HepG2 (cell line): ENCODE results near the gene NEURL4. TPM values are rescaled to one million over a fixed set of nuclear protein-coding genes. Genes with fewer than 3 reads are reported as not detected.

Experiments used
- ATF7-NPFF ChIP-seq: sonication (generic); formaldehyde crosslinking; IDR thresholded peaks from 2 replicates; pipeline ENCODE4 v1.8.1; 2023; ENCODE audit warnings: mild to moderate bottlenecking, low read depth, missing genetic modification reagents, moderate library complexity
- KDM4B ChIP-seq: sonication (generic); formaldehyde crosslinking; IDR thresholded peaks from 2 replicates; pipeline ENCODE4 v1.4.0; 2020; ENCODE audit warnings: missing genetic modification reagents
- NCOA1 ChIP-seq: sonication (generic); formaldehyde crosslinking; IDR thresholded peaks from 2 replicates; pipeline ENCODE4 v1.9.0; 2021; ENCODE audit warnings: missing genetic modification reagents
- SIX1 ChIP-seq: sonication (generic); formaldehyde crosslinking; IDR thresholded peaks from 2 replicates; pipeline ENCODE4 v1.4.0; 2020; ENCODE audit warnings: missing genetic modification reagents, borderline replicate concordance
- ZBTB1 ChIP-seq: sonication (generic); formaldehyde crosslinking; IDR thresholded peaks from 2 replicates; pipeline ENCODE4 v1.4.0; 2020; ENCODE audit warnings: missing genetic modification reagents, borderline replicate concordance
- ZNF296 ChIP-seq: sonication (generic); formaldehyde crosslinking; conservative IDR thresholded peaks from 2 replicates; pipeline ENCODE4 v1.5.0; 2020; ENCODE audit warnings: mild to moderate bottlenecking, missing genetic modification reagents
- ZNF354B ChIP-seq: sonication (generic); formaldehyde crosslinking; IDR thresholded peaks from 2 replicates; pipeline ENCODE4 v1.8.0; 2022; ENCODE audit warnings: mild to moderate bottlenecking, missing genetic modification reagents
- polyA plus RNA-seq, 8 experiments: library from polyadenylated mRNA; depleted of rRNA in 3 of 8; stranded (reverse) in 7 of 8; unstranded in 1 of 8; fragments of >200 nt; fragmentation: Illumina TruSeq in 4 of 8; extraction: Trizol in 4 of 8; gene quantifications; 2 replicates each; pipeline versions ENCODE4 v1.2.1 to v1.2.3, GENCODE V29; 2011 to 2016; ENCODE audit warnings: low read depth in 4 of 8, missing spikeins in 1 of 8, mixed read lengths in 1 of 8; ENCODE audit not compliant: insufficient read depth in 1 of 8
- total RNA-seq, 5 experiments: library from RNA; depleted of rRNA; stranded (reverse); fragments of >200 nt; fragmentation: Illumina TruSeq; extraction: Trizol; gene quantifications; 2 replicates each; pipeline ENCODE4 v1.2.3, GENCODE V29; 2016; ENCODE audit warnings: low read depth in 1 of 5
- TF ChIP-seq, protein P1 (sequence below): sonication (generic); formaldehyde crosslinking; IDR thresholded peaks from 2 replicates; pipeline ENCODE4 v1.4.0; 2020; ENCODE audit warnings: missing genetic modification reagents
- TF ChIP-seq, protein P2 (sequence below): sonication (generic); formaldehyde crosslinking; IDR thresholded peaks from 2 replicates; pipeline ENCODE4 v1.4.0; 2020; ENCODE audit warnings: missing genetic modification reagents
- TF ChIP-seq, protein P3 (sequence below), 2 experiments: IDR thresholded peaks; 2 replicates each; pipeline ENCODE4 v1.6.1; 2011 to 2012; ENCODE audit warnings: low read length in 2 of 2, borderline replicate concordance in 1 of 2, low read depth in 1 of 2, mild to moderate bottlenecking in 1 of 2, moderate library complexity in 1 of 2
- TF ChIP-seq, protein P4 (sequence below): sonication (generic); formaldehyde crosslinking; IDR thresholded peaks from 2 replicates; pipeline ENCODE4 v1.5.0; 2020; ENCODE audit warnings: mild to moderate bottlenecking, missing genetic modification reagents, borderline replicate concordance

Gene NEURL4
- total and polyA plus RNA-seq, 2 of the 13 experiments (the other 11 are each of a cell fraction or from before 2014, with no cell fraction given): 14.8 to 15.7 TPM

DNA sequence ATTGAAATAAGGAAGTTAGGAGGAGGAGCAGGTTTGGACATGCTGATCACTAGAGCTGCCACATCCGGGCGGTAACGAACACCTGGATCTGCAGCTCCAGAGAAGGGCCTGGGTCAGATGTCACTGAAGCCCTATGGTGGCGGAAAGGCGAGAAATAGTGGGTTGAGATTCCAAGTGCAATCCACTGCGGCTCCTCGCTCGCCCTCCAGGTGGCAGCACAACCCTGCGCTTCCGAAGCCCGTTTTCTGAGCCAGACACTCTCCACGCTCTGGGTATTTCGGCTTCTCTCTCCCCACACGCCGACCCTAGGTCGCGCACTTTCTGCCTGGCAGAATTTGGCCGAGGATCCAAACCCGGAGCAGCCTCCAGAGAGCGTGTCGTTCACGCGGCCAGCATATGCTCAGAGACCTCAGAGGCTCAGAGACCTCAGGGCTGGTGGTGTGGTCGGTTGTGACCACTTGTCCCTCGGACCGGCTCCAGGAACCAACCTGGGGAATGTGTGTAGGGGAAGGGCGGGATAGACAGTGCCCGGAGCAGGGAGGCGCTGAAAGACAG lies 48.5 kb downstream of the NEURL4 start (continued):
- TF ChIP-seq, protein P1, sequence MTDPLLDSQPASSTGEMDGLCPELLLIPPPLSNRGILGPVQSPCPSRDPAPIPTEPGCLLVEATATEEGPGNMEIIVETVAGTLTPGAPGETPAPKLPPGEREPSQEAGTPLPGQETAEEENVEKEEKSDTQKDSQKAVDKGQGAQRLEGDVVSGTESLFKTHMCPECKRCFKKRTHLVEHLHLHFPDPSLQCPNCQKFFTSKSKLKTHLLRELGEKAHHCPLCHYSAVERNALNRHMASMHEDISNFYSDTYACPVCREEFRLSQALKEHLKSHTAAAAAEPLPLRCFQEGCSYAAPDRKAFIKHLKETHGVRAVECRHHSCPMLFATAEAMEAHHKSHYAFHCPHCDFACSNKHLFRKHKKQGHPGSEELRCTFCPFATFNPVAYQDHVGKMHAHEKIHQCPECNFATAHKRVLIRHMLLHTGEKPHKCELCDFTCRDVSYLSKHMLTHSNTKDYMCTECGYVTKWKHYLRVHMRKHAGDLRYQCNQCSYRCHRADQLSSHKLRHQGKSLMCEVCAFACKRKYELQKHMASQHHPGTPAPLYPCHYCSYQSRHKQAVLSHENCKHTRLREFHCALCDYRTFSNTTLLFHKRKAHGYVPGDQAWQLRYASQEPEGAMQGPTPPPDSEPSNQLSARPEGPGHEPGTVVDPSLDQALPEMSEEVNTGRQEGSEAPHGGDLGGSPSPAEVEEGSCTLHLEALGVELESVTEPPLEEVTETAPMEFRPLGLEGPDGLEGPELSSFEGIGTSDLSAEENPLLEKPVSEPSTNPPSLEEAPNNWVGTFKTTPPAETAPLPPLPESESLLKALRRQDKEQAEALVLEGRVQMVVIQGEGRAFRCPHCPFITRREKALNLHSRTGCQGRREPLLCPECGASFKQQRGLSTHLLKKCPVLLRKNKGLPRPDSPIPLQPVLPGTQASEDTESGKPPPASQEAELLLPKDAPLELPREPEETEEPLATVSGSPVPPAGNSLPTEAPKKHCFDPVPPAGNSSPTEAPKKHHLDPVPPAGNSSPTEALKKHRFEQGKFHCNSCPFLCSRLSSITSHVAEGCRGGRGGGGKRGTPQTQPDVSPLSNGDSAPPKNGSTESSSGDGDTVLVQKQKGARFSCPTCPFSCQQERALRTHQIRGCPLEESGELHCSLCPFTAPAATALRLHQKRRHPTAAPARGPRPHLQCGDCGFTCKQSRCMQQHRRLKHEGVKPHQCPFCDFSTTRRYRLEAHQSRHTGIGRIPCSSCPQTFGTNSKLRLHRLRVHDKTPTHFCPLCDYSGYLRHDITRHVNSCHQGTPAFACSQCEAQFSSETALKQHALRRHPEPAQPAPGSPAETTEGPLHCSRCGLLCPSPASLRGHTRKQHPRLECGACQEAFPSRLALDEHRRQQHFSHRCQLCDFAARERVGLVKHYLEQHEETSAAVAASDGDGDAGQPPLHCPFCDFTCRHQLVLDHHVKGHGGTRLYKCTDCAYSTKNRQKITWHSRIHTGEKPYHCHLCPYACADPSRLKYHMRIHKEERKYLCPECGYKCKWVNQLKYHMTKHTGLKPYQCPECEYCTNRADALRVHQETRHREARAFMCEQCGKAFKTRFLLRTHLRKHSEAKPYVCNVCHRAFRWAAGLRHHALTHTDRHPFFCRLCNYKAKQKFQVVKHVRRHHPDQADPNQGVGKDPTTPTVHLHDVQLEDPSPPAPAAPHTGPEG (CRISPR knock-in tag): no peak
- TF ChIP-seq ZBTB1 (CRISPR knock-in tag) (no peak), KDM4B (CRISPR knock-in tag) (0 out of 2 replicates have a peak, but pooled peaks have one; percentile 52), ZNF296 (CRISPR knock-in tag) (no peak), SIX1 (no peak), ZNF354B (no peak; the same call in 1 of the 2 replicates), ATF7-NPFF (peak; percentile 80), NCOA1 (CRISPR knock-in tag) (no peak)
- TF ChIP-seq, protein P2, sequence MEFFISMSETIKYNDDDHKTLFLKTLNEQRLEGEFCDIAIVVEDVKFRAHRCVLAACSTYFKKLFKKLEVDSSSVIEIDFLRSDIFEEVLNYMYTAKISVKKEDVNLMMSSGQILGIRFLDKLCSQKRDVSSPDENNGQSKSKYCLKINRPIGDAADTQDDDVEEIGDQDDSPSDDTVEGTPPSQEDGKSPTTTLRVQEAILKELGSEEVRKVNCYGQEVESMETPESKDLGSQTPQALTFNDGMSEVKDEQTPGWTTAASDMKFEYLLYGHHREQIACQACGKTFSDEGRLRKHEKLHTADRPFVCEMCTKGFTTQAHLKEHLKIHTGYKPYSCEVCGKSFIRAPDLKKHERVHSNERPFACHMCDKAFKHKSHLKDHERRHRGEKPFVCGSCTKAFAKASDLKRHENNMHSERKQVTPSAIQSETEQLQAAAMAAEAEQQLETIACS (CRISPR knock-in tag): no peak; the same call in 1 of the 2 replicates
- TF ChIP-seq, protein P3, sequence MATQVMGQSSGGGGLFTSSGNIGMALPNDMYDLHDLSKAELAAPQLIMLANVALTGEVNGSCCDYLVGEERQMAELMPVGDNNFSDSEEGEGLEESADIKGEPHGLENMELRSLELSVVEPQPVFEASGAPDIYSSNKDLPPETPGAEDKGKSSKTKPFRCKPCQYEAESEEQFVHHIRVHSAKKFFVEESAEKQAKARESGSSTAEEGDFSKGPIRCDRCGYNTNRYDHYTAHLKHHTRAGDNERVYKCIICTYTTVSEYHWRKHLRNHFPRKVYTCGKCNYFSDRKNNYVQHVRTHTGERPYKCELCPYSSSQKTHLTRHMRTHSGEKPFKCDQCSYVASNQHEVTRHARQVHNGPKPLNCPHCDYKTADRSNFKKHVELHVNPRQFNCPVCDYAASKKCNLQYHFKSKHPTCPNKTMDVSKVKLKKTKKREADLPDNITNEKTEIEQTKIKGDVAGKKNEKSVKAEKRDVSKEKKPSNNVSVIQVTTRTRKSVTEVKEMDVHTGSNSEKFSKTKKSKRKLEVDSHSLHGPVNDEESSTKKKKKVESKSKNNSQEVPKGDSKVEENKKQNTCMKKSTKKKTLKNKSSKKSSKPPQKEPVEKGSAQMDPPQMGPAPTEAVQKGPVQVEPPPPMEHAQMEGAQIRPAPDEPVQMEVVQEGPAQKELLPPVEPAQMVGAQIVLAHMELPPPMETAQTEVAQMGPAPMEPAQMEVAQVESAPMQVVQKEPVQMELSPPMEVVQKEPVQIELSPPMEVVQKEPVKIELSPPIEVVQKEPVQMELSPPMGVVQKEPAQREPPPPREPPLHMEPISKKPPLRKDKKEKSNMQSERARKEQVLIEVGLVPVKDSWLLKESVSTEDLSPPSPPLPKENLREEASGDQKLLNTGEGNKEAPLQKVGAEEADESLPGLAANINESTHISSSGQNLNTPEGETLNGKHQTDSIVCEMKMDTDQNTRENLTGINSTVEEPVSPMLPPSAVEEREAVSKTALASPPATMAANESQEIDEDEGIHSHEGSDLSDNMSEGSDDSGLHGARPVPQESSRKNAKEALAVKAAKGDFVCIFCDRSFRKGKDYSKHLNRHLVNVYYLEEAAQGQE (IDR thresholded peaks at IDR 0.05; ENCODE audit: borderline replicate concordance in 1 of 2, low read depth in 1 of 2, low read length in 2 of 2): no peak
- TF ChIP-seq, protein P4, sequence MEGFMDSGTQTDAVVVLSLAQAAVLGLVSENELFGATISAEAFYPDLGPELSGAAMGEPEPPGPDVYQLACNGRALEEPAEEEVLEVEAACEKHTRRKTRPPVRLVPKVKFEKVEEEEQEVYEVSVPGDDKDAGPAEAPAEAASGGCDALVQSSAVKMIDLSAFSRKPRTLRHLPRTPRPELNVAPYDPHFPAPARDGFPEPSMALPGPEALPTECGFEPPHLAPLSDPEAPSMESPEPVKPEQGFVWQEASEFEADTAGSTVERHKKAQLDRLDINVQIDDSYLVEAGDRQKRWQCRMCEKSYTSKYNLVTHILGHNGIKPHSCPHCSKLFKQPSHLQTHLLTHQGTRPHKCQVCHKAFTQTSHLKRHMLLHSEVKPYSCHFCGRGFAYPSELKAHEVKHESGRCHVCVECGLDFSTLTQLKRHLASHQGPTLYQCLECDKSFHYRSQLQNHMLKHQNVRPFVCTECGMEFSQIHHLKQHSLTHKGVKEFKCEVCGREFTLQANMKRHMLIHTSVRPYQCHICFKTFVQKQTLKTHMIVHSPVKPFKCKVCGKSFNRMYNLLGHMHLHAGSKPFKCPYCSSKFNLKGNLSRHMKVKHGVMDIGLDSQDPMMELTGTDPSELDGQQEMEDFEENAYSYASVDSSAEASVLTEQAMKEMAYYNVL: no peak
